Neural cell (in vitro differentiated cells): ENCODE data around the gene ZMYM3. TPM values are rescaled to one million over a fixed set of nuclear protein-coding genes. Genes with fewer than 3 reads are reported as not detected.

Experiments
- H2AFZ ChIP-seq: fragments of 200-600, 300-800 bp; sonication (generic), shearing (Covaris generic); 2 replicates; pipeline ENCODE4 v1.6.0; 2014; ENCODE audit warnings: low read depth, mild to moderate bottlenecking, antibody characterized with exemption, low read length, moderate library complexity
- H3F3A ChIP-seq: fragments of 200-600 bp; shearing (Covaris generic); 2 replicates; pipeline ENCODE4 v1.6.1; 2016; ENCODE audit warnings: mild to moderate bottlenecking, moderate library complexity, mixed read lengths, antibody characterized with exemption, low read length; ENCODE audit not compliant: insufficient read depth, poor library complexity, severe bottlenecking
- H3K27ac ChIP-seq: fragments of 200-600, 300-800 bp; sonication (generic), shearing (Covaris generic); 2 replicates; pipeline ENCODE4 v1.5.1; 2014; ENCODE audit warnings: mild to moderate bottlenecking, low read length, moderate library complexity
- H3K27me3 ChIP-seq: fragments of 300-800, 200-600 bp; sonication (generic), shearing (Covaris generic); 2 replicates; pipeline ENCODE4 v1.6.0; 2014; ENCODE audit warnings: mild to moderate bottlenecking, low read depth, low read length, moderate library complexity; ENCODE audit not compliant: insufficient read depth
- H3K36me3 ChIP-seq: fragments of 300-800, 200-600 bp; sonication (generic), shearing (Covaris generic); 2 replicates; pipeline ENCODE4 v1.5.1; 2014; ENCODE audit warnings: mild to moderate bottlenecking, antibody characterized with exemption, low read length, moderate library complexity; ENCODE audit not compliant: insufficient read depth
- H3K4me2 ChIP-seq: fragments of 300-800, 200-600 bp; sonication (generic), shearing (Covaris generic); 2 replicates; pipeline ENCODE4 v1.6.0; 2014; ENCODE audit warnings: mild to moderate bottlenecking, low read length
- H3K4me3 ChIP-seq: fragments of 300-800, 200-600 bp; sonication (generic), shearing (Covaris generic); 2 replicates; pipeline ENCODE4 v1.5.1; 2014; ENCODE audit warnings: mild to moderate bottlenecking, low read length, moderate library complexity
- H3K79me2 ChIP-seq: fragments of 200-600 bp; shearing (Covaris generic); replicated peaks from 2 replicates; pipeline ENCODE4 v1.6.0; 2014; ENCODE audit warnings: mild to moderate bottlenecking, low read length, moderate library complexity; ENCODE audit not compliant: insufficient read depth
- H3K9ac ChIP-seq: fragments of 300-800, 200-600 bp; sonication (generic), shearing (Covaris generic); 2 replicates; pipeline ENCODE4 v1.6.1; 2016; ENCODE audit warnings: mild to moderate bottlenecking, low read length, mixed read lengths
- H3K9me2 ChIP-seq: fragments of 200-600 bp; shearing (Covaris generic); 2 replicates; pipeline ENCODE4 v1.6.1; 2016; ENCODE audit warnings: mild to moderate bottlenecking, low read length, mixed read lengths; ENCODE audit not compliant: insufficient read depth
- H3K9me3 ChIP-seq: fragments of 200-600, 300-800 bp; sonication (generic), shearing (Covaris generic); 2 replicates; pipeline ENCODE4 v1.6.1; 2016; ENCODE audit warnings: mild to moderate bottlenecking, mixed run types, low read length, moderate library complexity, mixed read lengths
- H4K20me1 ChIP-seq: fragments of 200-600 bp; shearing (Covaris generic); 2 replicates; pipeline ENCODE4 v1.6.1; 2016; ENCODE audit warnings: mild to moderate bottlenecking, mixed run types; ENCODE audit not compliant: insufficient read depth
- CTCF ChIP-seq: fragments of 450-650 bp; IDR thresholded peaks from 2 replicates; pipeline ENCODE4 v1.5.1; 2014; ENCODE audit warnings: antibody characterized with exemption, mild to moderate bottlenecking, moderate library complexity; ENCODE audit not compliant: poor library complexity, severe bottlenecking
- EP300 ChIP-seq: fragments of 450-650 bp; conservative IDR thresholded peaks from 2 replicates; pipeline ENCODE4 v1.6.1; 2014; ENCODE audit warnings: antibody characterized with exemption, mild to moderate bottlenecking, moderate library complexity; ENCODE audit not compliant: poor library complexity, severe bottlenecking
- EZH2 ChIP-seq: fragments of 200-600, 300-800 bp; shearing (Covaris generic), sonication (generic); IDR thresholded peaks from 2 replicates; pipeline ENCODE4 v1.6.1; 2014; ENCODE audit warnings: antibody characterized with exemption, low read length, borderline replicate concordance, mild to moderate bottlenecking; ENCODE audit not compliant: insufficient read depth, poor library complexity, severe bottlenecking
- MXI1 ChIP-seq: fragments of 450-650 bp; conservative IDR thresholded peaks from 2 replicates; pipeline ENCODE4 v1.6.1; 2014; ENCODE audit warnings: antibody characterized with exemption, mild to moderate bottlenecking; ENCODE audit not compliant: poor library complexity, severe bottlenecking
- POLR2AphosphoS5 ChIP-seq: IDR thresholded peaks from 2 replicates; pipeline ENCODE4 v1.6.1; 2012
- RAD21 ChIP-seq: fragments of 450-650 bp; conservative IDR thresholded peaks from 2 replicates; pipeline ENCODE4 v1.6.1; 2014; ENCODE audit warnings: antibody characterized with exemption, mild to moderate bottlenecking, moderate library complexity
- REST ChIP-seq: IDR thresholded peaks from 2 replicates; pipeline ENCODE4 v1.6.1; 2012; ENCODE audit warnings: borderline replicate concordance
- SMC3 ChIP-seq: fragments of 450-650 bp; conservative IDR thresholded peaks from 2 replicates; pipeline ENCODE4 v1.6.1; 2014; ENCODE audit warnings: antibody characterized with exemption, mild to moderate bottlenecking, moderate library complexity; ENCODE audit not compliant: poor library complexity
- TAF1 ChIP-seq: IDR thresholded peaks from 2 replicates; pipeline ENCODE4 v1.6.1; 2012; ENCODE audit warnings: low read depth
- polyA plus RNA-seq: library from polyadenylated mRNA; depleted of rRNA; stranded (reverse); fragments of >200 nt; gene quantifications from 2 replicates; pipeline ENCODE4 v1.2.3, GENCODE V29; 2014

Gene ZMYM3
- polyA plus RNA-seq, 1 donor from 2014 or later, result 32.8 TPM

- no peaks in the 10 kb centered on the region for H3F3A ChIP-seq
- no peaks in the 10 kb centered on the region for H3K36me3 ChIP-seq
- H3K9ac ChIP-seq, result peak overlapping the region; percentile 3
- no peak for TF ChIP-seq TAF1
- TF ChIP-seq POLR2AphosphoS5, result no peak
- TF ChIP-seq EP300, result no peak
- no peak for TF ChIP-seq MXI1
- TF ChIP-seq REST, result no peak
- no peak for TF ChIP-seq SMC3
- no peak for TF ChIP-seq EZH2
- TF ChIP-seq CTCF, result no peak
- no peak for TF ChIP-seq RAD21
- H3K9me3 ChIP-seq, result no peaks in the 10 kb centered on the region
- no peaks in the 10 kb centered on the region for H4K20me1 ChIP-seq
- H3K4me3 ChIP-seq, result peak overlapping the region; percentile 74
- peak overlapping the region; percentile 35 for H3K4me2 ChIP-seq
- H2AFZ ChIP-seq, result no peak overlapping the region
- H3K27ac ChIP-seq, result no peak overlapping the region
- H3K9me2 ChIP-seq, result no peaks in the 10 kb centered on the region
- H3K79me2 ChIP-seq, result peaks cover 10% of the 10 kb centered on the region
- H3K27me3 ChIP-seq, result no peaks in the 10 kb centered on the region
These were observed 1.7 kb downstream of the ZMYM3 start for GRCh38 chrX:71252221-71252620.

- H3K4me2 ChIP-seq, result peak overlapping the region; percentile 35
- no peaks in the 10 kb centered on the region for H3F3A ChIP-seq
- H3K9ac ChIP-seq, result no peak overlapping the region
- H3K27ac ChIP-seq, result no peak overlapping the region
- TF ChIP-seq REST, result no peak
- no peak for TF ChIP-seq SMC3
- TF ChIP-seq TAF1, result no peak
- no peaks in the 10 kb centered on the region for H3K36me3 ChIP-seq
- H3K27me3 ChIP-seq, result no peaks in the 10 kb centered on the region
- no peaks in the 10 kb centered on the region for H3K9me3 ChIP-seq
- H3K79me2 ChIP-seq, result peaks cover 10% of the 10 kb centered on the region
- no peak overlapping the region for H2AFZ ChIP-seq
- peak overlapping the region; percentile 74 for H3K4me3 ChIP-seq
- no peaks in the 10 kb centered on the region for H3K9me2 ChIP-seq
- no peaks in the 10 kb centered on the region for H4K20me1 ChIP-seq
These were observed 2.4 kb downstream of the ZMYM3 start for GRCh38 chrX:71251466-71251973.
